GM21367 (cell line): ENCODE measurements around the gene RARS2.

Experiments used
- ATAC-seq: cut with Tn5 transposase; IDR thresholded peaks from one replicate; pipeline ENCODE4 v1.9.1; 2021; ENCODE audit not compliant: unreplicated experiment

RARS2 gene

DNA sequence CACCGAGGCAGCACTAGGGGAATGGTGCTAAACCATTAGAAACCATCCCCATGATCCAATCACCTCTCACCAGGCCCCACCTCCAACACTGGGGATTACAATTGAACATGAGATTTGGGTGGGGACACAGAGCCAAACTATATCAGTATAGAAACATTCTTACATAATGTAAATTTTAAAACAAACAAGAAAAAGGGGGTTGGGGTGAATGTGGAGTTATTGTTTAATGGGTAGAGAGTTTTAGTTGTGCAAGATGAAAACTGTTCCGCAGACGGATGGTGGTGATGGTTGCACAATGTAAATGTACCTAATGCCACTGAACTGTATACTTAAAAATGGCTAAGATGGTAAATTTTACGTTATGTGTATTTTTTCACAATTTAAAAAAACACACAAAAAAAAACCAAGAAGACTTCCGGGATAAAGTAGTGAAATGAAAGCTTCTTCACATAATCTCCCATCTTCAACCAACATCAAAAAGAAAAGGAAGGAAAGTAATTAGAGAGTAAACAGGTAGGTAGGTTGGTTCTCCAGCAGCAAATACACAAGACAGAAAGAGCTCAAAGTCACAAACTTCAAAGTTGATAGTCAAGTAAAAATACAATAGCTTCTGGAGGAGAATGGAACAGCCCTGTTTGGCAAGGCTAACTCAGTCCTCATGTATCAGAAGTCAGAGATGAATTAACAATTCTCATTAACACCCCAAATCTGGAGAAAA, 16.3 kb downstream of the RARS2 start:
- ATAC-seq: no peak

GRCh38 chr6:87572883-87573282, 16.9 kb downstream of the RARS2 start:
- peak; percentile 52 for ATAC-seq

GRCh38 chr6:87572021-87572420, 17.8 kb downstream of the RARS2 start:
- no peak for ATAC-seq

DNA sequence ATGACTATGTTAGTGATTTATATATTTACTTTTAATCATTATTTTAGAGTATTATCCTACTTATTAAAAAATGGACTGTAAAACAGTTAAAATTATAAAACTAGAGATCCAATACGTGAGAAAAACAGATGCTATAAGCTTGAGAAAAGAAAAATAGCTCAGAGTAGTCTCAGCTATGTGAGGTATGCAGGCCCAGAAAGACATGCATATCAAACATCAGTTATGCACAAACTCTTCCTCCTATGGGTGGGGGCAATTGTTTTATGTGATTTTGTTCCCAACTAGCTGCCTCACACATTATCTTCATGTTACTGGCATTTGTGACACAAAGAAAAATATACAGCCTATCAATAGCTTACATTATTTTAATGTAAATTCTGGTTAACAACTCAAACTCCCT, 28.8 kb downstream of the RARS2 start:
- ATAC-seq: no peak

GRCh38 chr6:87558446-87558845, 31.3 kb downstream of the RARS2 start:
- ATAC-seq: no peak

- ATAC-seq: no peak
These were observed 34.3 kb downstream of the RARS2 start for GRCh38 chr6:87555506-87555905.

GRCh38 chr6:87553159-87553765, 36.5 kb downstream of the RARS2 start:
- ATAC-seq: no peak

GRCh38 chr6:87551799-87552198, 38.0 kb downstream of the RARS2 start:
- ATAC-seq: no peak

- no peak for ATAC-seq
These were observed 45.4 kb downstream of the RARS2 start for GRCh38 chr6:87544474-87544735.

- ATAC-seq: no peak
These were observed 45.9 kb downstream of the RARS2 start for GRCh38 chr6:87543696-87544473.

GRCh38 chr6:87541744-87542143, 48.0 kb downstream of the RARS2 start:
- ATAC-seq: no peak

DNA sequence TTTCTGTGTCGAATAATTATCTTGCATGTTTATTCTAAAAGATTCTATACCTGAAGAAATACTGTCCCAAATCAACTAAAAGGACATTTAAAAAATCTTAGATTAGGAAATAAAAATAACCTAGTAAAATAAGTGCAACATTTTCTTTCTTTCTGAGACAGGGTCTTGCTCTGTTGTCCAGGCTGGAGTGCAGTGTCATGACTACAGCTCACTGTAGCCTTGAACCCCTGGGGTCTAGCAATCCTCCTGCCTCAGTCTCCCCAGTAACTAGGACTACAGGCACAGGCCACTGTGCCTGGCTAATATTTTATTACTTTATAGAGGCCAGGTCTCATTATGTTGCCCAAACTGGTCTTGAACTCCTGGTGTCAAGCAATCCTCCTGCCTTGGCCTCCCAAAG, 48.7 kb downstream of the RARS2 start:
- ATAC-seq: no peak

DNA sequence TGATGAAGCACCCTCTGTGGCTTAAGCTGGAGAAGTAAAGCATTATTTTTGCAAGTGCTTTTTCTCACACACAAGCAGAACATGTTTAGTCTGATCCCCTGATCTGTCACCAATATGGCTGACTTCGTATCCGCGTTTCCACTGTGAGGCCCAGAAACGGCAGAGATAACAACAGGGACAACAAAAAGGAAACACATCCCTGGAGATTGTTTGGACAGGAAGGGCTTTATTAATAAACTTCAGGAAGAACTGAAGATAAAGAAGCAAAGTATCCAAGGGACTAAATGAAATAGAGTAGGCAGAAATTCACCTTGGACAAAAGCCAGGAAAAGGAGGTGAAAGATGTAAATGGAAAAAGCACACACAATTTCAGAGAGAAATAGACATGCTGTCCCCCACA, 49.2 kb downstream of the RARS2 start:
- ATAC-seq: no peak

GRCh38 chr6:87539554-87539953, 50.2 kb downstream of the RARS2 start:
- ATAC-seq: no peak

DNA sequence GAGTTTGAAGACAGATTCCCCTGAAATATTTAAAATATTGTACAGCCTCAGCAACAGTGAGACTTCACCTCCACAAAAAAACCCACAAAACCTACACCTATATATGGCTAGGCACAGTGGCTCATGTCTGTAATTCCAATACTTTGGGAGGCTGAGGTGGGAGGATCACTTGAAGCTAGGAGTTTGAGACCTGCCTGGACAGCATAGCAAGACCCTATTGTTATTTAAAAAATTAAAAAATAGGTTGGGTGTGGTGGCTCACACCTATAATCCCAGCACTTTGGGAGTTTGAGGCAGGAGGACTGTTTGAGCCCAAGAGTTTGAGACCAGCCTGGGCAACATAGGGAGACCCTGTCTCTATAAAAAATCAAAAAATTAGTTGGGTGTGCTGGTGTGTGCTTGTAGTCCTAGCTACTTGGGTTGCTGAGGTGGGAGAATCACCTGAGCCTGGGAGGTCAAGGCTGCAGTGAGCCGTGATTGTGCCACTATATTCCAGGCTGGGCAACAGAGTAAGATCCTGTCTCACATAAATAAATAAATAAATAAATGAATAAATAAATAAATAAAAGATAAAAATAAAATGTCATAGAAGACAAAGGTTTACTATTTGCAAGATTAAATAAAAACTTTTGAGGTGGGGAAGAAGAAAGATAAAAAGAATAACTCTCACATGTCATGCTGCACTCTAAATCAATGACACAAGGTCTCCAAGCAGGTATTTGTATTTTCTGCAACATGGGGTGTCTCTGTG, 51.1 kb downstream of the RARS2 start:
- no peak for ATAC-seq

DNA sequence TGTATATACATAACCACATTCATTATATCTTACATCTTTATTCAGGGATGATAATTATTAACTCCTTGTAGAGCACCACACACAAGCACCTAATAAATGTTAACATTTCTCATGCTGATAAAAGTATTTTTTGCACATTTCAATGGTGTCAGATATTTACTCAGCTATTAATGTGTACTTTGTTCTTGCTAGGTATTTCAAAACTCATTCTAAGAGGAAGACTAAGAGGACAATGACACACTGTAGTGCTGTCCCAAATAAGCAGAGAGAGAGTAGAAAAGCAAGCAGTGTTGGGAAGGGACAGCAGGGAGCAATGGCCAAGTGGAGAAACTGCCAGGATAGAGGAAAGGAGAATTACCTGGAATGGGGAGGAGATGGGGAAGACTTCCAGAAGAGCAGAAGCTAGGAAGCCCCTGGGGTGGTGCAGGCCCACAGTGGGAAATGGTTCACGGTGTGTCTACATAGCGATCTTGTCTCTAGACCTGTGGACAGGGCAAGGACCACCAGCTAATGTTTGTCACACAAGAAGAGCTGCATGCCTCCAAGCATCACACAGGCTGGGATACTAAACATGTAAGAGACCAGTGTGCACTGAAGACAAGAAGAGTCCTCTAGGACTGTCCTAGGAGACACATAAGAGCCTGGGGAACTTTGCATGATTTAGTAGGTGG, 55.3 kb downstream of the RARS2 start:
- no peak for ATAC-seq

DNA sequence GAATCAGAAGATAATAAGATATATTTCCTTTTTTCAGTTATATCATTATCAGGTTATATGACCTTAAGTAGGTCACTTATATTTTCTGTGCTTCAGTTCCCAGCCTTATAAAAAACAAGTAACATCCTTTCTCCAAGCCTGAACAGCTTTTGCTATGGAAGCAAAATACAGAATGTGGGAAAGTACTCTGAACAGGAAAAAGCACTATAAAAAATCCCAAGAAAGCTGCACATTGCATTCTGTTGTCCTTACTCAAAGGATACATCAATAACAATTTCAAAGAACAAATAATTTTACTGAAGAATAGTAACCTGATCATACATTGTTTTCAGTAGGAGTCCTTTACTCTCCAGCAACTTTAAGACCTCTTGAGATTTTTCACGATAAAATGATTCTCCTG, 60.6 kb downstream of the RARS2 start:
- no peak for ATAC-seq

DNA sequence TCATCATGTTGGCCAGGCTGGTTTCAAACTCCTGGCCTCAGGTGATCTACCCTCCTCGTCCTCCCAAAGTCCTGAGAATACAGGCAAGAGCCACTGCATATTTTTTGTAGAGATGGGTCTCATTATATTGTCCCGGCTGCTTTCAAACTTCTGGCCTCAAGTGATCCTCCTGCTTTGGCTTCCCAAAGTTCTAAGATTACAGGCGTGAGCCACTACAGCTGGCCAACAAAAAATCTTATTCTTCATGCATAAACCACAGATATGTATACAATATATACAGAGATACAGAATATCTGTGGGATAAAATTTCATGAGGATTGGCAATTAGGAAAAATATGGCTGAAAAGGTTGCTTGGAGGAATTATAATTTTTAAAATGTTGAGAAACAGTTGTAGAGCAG, 67.1 kb downstream of the RARS2 start:
- ATAC-seq: no peak

DNA sequence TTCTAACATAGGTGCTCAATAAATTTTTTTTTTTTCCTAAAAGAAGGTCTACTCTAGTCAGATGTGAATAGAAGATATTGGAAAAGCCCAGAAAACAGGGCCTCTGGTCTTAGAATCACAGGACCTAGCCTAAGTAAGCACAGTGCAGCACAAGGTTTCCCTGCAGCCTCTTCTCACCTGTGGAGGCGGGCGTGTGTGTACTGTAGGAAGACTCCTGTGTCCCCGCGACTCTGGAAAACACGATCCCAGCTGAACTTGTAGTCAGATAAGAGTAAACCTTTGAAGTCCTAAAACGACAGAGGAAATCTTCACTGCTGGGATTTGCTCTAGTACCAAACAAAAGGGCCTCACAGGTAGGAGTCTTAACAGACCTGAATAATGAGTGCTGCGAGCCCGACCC, 71.3 kb downstream of the RARS2 start:
- ATAC-seq: no peak

GRCh38 chr6:87514831-87515230, 75.0 kb downstream of the RARS2 start:
- no peak for ATAC-seq

GRCh38 chr6:87504441-87504840, 85.3 kb downstream of the RARS2 start:
- ATAC-seq: no peak
